A549 (cell line): Measurements from ENCODE around the gene RPRM. TPM values are rescaled to one million over a fixed set of nuclear protein-coding genes. Genes with fewer than 3 reads are reported as not detected.

ENCODE experiments used
- ATAC-seq, 2 experiments: fragments of 200-7000 bp in 1 of 2; fragments of >200 bp in 1 of 2; cut with Nextera tagmentation in 1 of 2; cut with Tn5 transposase in 1 of 2; 3 replicates each; pipeline versions ENCODE4 v1.8.0 to v1.9.1; 2018 to 2020; ENCODE audit warnings: mild to moderate bottlenecking in 1 of 2, moderate library complexity in 1 of 2
- CTCF ChIA-PET: fragments of 300-600 bp; sonication (Branson Sonifier 250); formaldehyde crosslinking; extraction: SDS; loops from one replicate; lab custom pipeline; 2021; ENCODE audit warnings: antibody characterized with exemption, inconsistent platforms; lab: Yijun Ruan, JAX
- POLR2A ChIA-PET: fragments of 350-600 bp; formaldehyde crosslinking; extraction: SDS; loops from one replicate; lab custom pipeline; 2021; ENCODE audit warnings: antibody characterized with exemption, inconsistent platforms; lab: Yijun Ruan, JAX
- DNase-seq, 2 experiments: peaks; one replicate each; pipeline versions ENCODE4 v3.0.0 to v3.0.0-alpha.2; 2011 to 2016; ENCODE audit warnings: low read depth in 1 of 2, low spot score in 1 of 2
- FAIRE-seq: peaks from 2 replicates; lab custom pipeline; 2011; peaks lifted over from hg19 to GRCh38; lab: Jason Lieb, UNC
- H3K27ac ChIP-seq, 2 experiments: fragments of >200 bp; sonication (Bioruptor Twin); formaldehyde crosslinking; 3 replicates each; pipeline ENCODE4 v1.5.1; 2016 to 2017
- H3K4me1 ChIP-seq: fragments of >200 bp; sonication (Bioruptor Twin); formaldehyde crosslinking; 3 replicates; pipeline ENCODE4 v1.6.1; 2016
- H3K4me2 ChIP-seq: fragments of >200 bp; sonication (Bioruptor Twin); formaldehyde crosslinking; 3 replicates; pipeline ENCODE4 v1.6.1; 2016
- H3K4me3 ChIP-seq: fragments of >200 bp; sonication (Bioruptor Twin); formaldehyde crosslinking; 3 replicates; pipeline ENCODE4 v1.5.1; 2016
- H3K9me3 ChIP-seq: fragments of >200 bp; sonication (Bioruptor Twin); formaldehyde crosslinking; 3 replicates; pipeline ENCODE4 v1.6.1; 2016
- CHD4 ChIP-seq: fragments of 200-600 bp; sonication (generic); IDR thresholded peaks from 2 replicates; pipeline ENCODE4 v1.6.1; 2016; ENCODE audit warnings: antibody characterized with exemption, mild to moderate bottlenecking, borderline replicate concordance
- EP300 ChIP-seq, 2 experiments: fragments of >200 bp; sonication (Bioruptor Twin); formaldehyde crosslinking; IDR thresholded peaks; 2 replicates in 1 of 2; 3 replicates in 1 of 2; pipeline ENCODE4 v1.6.1; 2016 to 2017
- FOSL2 ChIP-seq, 2 experiments: fragments of 450-650 bp in 1 of 2; fragments of >200 bp in 1 of 2; sonication (Bioruptor Twin) in 1 of 2; formaldehyde crosslinking; IDR thresholded peaks; 2 replicates each; pipeline versions ENCODE4 v1.5.0 to v1.6.1; 2016 to 2020; ENCODE audit warnings: mild to moderate bottlenecking in 1 of 2, moderate library complexity in 1 of 2
- FOXS1 ChIP-seq: fragments of 250-450 bp; sonication (Bioruptor Pico); IDR thresholded peaks from 2 replicates; pipeline ENCODE4 v1.5.0; 2020; ENCODE audit warnings: mild to moderate bottlenecking, moderate library complexity
- GATA3 ChIP-seq: IDR thresholded peaks from 2 replicates; pipeline ENCODE4 v1.6.1; 2012; ENCODE audit warnings: borderline replicate concordance
- HOXB5 ChIP-seq: fragments of 250-450 bp; sonication (Bioruptor Pico); IDR thresholded peaks from 2 replicates; pipeline ENCODE4 v1.5.0; 2020; ENCODE audit warnings: mild to moderate bottlenecking, moderate library complexity
- JUNB ChIP-seq: fragments of >200 bp; sonication (Bioruptor Twin); formaldehyde crosslinking; IDR thresholded peaks from 2 replicates; pipeline ENCODE4 v1.6.1; 2016
- NR3C1 ChIP-seq: fragments of >200 bp; sonication (Bioruptor Twin); formaldehyde crosslinking; IDR thresholded peaks from 3 replicates; pipeline ENCODE4 v1.6.1; 2017
- SMC3 ChIP-seq: fragments of >200 bp; sonication (Bioruptor Twin); formaldehyde crosslinking; IDR thresholded peaks from 3 replicates; pipeline ENCODE4 v1.6.1; 2018; ENCODE audit warnings: inconsistent platforms
- ZNF302 ChIP-seq: fragments of 250-450 bp; sonication (Bioruptor Pico); IDR thresholded peaks from 2 replicates; pipeline ENCODE4 v1.9.0; 2021; ENCODE audit warnings: inconsistent platforms, mild to moderate bottlenecking, moderate library complexity
- WGBS: methylation state at CpG from one replicate; pipeline ENCODE4 v1.1.6; 2017; ENCODE audit errors: missing lambda C conversion rate; 5-methylcytosine and 5-hydroxymethylcytosine counted together
- polyA plus RNA-seq, 4 experiments: library from polyadenylated mRNA; depleted of rRNA in 3 of 4; stranded (reverse); fragments of >200 nt; fragmentation: RNase III in 1 of 4; extraction: RNeasy Plus Mini Kit Qiagen cat#74134 plus additional on column Dnase treatment in 1 of 4; gene quantifications; 2 replicates in 3 of 4; 3 replicates in 1 of 4; pipeline ENCODE4 v1.2.3, GENCODE V29; 2011 to 2017
- TF ChIP-seq, protein P1 (sequence below): IDR thresholded peaks from 2 replicates; pipeline ENCODE4 v1.6.1; 2012
- TF ChIP-seq, protein P2 (sequence below): IDR thresholded peaks from 2 replicates; pipeline ENCODE4 v1.6.1; 2012
- TF ChIP-seq, protein P3 (sequence below): fragments of 250-450 bp; sonication (Bioruptor Pico); IDR thresholded peaks from 2 replicates; pipeline ENCODE4 v1.5.0; 2021; ENCODE audit warnings: mild to moderate bottlenecking, moderate library complexity, borderline replicate concordance
- TF ChIP-seq, protein P4 (sequence below): fragments of 200-600 bp; sonication (generic); IDR thresholded peaks from 2 replicates; pipeline ENCODE4 v1.6.1; 2016; ENCODE audit warnings: antibody characterized with exemption, mild to moderate bottlenecking, moderate library complexity
- TF ChIP-seq, protein P5 (sequence below): IDR thresholded peaks from 2 replicates; pipeline ENCODE4 v1.6.1; 2012; ENCODE audit warnings: low read depth, borderline replicate concordance
- TF ChIP-seq, protein P6 (sequence below): fragments of 150-350 bp; IDR thresholded peaks from 2 replicates; pipeline ENCODE4 v1.6.1; 2014; ENCODE audit warnings: low read depth, mild to moderate bottlenecking, low read length

Gene RPRM
- polyA plus RNA-seq, 2 of the 4 experiments (the other 2 are of a cell fraction), result not detected

DNA sequence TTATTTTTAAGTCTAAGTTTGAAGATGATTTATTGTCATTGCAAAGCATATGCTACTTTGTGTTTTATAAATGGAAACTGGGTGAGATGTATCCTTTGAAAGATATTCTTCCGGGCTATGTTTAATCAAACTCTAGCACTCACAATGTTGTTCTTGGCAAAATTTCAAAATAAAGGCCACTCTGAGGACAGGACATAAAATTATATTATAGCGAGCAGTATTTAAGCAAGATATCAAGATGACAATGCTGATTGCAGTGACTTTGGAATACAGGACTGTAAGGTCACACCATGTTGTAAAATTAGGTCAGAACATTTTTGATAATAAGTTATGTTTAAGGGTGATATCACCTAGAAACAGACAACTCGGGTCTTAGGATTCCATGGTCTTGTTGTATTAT, 14.2 kb downstream of the RPRM start:
- Histone ChIP-seq H3K27ac (no peak overlapping the region), H3K4me1 (no peaks in the 10 kb centered on the region), H3K4me2 (no peak overlapping the region), H3K9me3 (no peaks in the 10 kb centered on the region), H3K4me3 (no peak overlapping the region)
- ATAC-seq (no peak), DNase-seq (no peak), FAIRE-seq (no peak)
- ChIA-PET CTCF (no interaction called here), POLR2A (no interaction called here)
- WGBS, result 3% methylated on average over 3 of the region's 3 CpGs
- TF ChIP-seq JUNB, result no peak
- no peak for TF ChIP-seq NR3C1
- TF ChIP-seq, protein P1, sequence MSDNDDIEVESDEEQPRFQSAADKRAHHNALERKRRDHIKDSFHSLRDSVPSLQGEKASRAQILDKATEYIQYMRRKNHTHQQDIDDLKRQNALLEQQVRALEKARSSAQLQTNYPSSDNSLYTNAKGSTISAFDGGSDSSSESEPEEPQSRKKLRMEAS, result no peak
- TF ChIP-seq, protein P2, sequence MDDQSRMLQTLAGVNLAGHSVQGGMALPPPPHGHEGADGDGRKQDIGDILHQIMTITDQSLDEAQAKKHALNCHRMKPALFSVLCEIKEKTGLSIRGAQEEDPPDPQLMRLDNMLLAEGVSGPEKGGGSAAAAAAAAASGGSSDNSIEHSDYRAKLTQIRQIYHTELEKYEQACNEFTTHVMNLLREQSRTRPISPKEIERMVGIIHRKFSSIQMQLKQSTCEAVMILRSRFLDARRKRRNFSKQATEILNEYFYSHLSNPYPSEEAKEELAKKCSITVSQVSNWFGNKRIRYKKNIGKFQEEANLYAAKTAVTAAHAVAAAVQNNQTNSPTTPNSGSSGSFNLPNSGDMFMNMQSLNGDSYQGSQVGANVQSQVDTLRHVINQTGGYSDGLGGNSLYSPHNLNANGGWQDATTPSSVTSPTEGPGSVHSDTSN, result no peak
- TF ChIP-seq FOSL2 (IDR thresholded peaks at IDR 0.05), result no peak
- no peak for TF ChIP-seq FOSL2 (CRISPR knock-in tag; IDR thresholded peaks at IDR 0.05)
- no peak for TF ChIP-seq ZNF302 (CRISPR knock-in tag)
- no peak for TF ChIP-seq HOXB5 (CRISPR knock-in tag)
- TF ChIP-seq FOXS1 (CRISPR knock-in tag), result no peak
- TF ChIP-seq CHD4, result no peak
- TF ChIP-seq, protein P3, sequence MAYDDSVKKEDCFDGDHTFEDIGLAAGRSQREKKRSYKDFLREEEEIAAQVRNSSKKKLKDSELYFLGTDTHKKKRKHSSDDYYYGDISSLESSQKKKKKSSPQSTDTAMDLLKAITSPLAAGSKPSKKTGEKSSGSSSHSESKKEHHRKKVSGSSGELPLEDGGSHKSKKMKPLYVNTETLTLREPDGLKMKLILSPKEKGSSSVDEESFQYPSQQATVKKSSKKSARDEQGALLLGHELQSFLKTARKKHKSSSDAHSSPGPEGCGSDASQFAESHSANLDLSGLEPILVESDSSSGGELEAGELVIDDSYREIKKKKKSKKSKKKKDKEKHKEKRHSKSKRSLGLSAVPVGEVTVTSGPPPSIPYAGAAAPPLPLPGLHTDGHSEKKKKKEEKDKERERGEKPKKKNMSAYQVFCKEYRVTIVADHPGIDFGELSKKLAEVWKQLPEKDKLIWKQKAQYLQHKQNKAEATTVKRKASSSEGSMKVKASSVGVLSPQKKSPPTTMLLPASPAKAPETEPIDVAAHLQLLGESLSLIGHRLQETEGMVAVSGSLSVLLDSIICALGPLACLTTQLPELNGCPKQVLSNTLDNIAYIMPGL (CRISPR knock-in tag), result no peak
- TF ChIP-seq, protein P4, sequence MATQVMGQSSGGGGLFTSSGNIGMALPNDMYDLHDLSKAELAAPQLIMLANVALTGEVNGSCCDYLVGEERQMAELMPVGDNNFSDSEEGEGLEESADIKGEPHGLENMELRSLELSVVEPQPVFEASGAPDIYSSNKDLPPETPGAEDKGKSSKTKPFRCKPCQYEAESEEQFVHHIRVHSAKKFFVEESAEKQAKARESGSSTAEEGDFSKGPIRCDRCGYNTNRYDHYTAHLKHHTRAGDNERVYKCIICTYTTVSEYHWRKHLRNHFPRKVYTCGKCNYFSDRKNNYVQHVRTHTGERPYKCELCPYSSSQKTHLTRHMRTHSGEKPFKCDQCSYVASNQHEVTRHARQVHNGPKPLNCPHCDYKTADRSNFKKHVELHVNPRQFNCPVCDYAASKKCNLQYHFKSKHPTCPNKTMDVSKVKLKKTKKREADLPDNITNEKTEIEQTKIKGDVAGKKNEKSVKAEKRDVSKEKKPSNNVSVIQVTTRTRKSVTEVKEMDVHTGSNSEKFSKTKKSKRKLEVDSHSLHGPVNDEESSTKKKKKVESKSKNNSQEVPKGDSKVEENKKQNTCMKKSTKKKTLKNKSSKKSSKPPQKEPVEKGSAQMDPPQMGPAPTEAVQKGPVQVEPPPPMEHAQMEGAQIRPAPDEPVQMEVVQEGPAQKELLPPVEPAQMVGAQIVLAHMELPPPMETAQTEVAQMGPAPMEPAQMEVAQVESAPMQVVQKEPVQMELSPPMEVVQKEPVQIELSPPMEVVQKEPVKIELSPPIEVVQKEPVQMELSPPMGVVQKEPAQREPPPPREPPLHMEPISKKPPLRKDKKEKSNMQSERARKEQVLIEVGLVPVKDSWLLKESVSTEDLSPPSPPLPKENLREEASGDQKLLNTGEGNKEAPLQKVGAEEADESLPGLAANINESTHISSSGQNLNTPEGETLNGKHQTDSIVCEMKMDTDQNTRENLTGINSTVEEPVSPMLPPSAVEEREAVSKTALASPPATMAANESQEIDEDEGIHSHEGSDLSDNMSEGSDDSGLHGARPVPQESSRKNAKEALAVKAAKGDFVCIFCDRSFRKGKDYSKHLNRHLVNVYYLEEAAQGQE, result no peak
- no peak for TF ChIP-seq SMC3
- TF ChIP-seq, protein P5, sequence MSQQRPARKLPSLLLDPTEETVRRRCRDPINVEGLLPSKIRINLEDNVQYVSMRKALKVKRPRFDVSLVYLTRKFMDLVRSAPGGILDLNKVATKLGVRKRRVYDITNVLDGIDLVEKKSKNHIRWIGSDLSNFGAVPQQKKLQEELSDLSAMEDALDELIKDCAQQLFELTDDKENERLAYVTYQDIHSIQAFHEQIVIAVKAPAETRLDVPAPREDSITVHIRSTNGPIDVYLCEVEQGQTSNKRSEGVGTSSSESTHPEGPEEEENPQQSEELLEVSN, result no peak

DNA sequence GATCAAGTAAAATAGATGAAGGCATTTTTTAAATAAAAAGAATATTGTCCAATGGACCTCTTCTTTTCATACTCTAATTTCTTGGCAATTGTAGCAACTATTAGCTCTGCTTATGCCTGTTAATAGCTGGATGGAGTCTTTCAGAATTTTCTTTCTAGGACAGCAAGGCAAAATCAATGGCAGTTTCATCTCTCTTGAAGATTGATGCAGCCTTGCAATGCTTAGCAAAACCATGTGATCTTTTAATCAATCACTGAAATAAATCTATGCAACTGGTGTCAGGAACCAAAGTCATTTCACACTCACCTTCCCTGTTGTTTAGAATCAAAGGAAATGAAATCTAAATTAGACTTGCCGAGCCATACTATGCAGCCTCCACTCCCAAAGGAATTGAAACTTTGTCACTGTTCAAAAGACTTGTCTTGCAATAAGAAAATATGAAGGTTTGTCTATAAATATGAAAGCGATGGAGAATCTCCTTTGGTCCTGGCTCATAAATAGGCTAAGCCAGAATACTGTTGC, 16.2 kb downstream of the RPRM start:
- H3K4me1 ChIP-seq, result no peaks in the 10 kb centered on the region
- TF ChIP-seq EP300 (IDR thresholded peaks at IDR 0.05) (no peak), GATA3 (no peak), ZNF302 (CRISPR knock-in tag) (no peak)
- TF ChIP-seq, protein P6, sequence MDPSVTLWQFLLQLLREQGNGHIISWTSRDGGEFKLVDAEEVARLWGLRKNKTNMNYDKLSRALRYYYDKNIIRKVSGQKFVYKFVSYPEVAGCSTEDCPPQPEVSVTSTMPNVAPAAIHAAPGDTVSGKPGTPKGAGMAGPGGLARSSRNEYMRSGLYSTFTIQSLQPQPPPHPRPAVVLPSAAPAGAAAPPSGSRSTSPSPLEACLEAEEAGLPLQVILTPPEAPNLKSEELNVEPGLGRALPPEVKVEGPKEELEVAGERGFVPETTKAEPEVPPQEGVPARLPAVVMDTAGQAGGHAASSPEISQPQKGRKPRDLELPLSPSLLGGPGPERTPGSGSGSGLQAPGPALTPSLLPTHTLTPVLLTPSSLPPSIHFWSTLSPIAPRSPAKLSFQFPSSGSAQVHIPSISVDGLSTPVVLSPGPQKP, result no peak
- FAIRE-seq (no peak), ATAC-seq (no peak), DNase-seq (no peak)
- H3K4me3 ChIP-seq, result no peak overlapping the region
- POLR2A ChIA-PET, result no interaction called here
- CTCF ChIA-PET, result no interaction called here
- H3K9me3 ChIP-seq, result no peaks in the 10 kb centered on the region
- no peak overlapping the region for H3K27ac ChIP-seq
- 32% methylated on average over 2 of the region's 2 CpGs for WGBS
- H3K4me2 ChIP-seq, result no peak overlapping the region
